Measurements from ENCODE around the gene TIMM10B.
"Not testable (repeated sequence)": the region's sequence is repeated elsewhere in the genome, so short reads cannot be mapped to it uniquely, and the experiment has no call there.

The TIMM10B gene

GRCh38 chr11:6520265-6520664 is 39.0 kb downstream of the TIMM10B start:
- DNase-seq: no peak

DNA sequence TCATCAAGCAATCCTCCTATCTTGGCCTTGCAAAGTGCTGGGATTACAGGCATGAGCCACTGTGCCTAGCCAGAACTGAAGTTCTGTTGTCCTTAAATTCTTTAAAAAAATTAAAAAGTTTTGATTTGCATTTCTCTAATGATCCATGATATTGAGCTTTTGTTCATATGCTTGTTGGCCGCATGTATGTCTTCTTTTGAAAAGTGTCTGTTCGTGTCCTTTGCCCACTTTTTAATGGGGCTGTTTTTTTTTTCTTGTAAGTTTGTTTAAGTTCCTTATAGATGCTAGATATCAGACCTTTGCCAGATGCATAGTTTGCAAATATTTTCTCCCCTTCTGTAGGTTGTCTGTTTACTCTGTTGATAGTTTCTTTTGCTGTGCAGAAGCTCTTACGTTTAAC is 40.6 kb downstream of the TIMM10B start:
- not testable (repeated sequence) for DNase-seq

- no peak for DNase-seq
Measured at GRCh38 chr11:6523253-6523652, 42.0 kb downstream of the TIMM10B start.

GRCh38 chr11:6526411-6527135 is 45.3 kb downstream of the TIMM10B start:
- DNase-seq: no peak

DNA sequence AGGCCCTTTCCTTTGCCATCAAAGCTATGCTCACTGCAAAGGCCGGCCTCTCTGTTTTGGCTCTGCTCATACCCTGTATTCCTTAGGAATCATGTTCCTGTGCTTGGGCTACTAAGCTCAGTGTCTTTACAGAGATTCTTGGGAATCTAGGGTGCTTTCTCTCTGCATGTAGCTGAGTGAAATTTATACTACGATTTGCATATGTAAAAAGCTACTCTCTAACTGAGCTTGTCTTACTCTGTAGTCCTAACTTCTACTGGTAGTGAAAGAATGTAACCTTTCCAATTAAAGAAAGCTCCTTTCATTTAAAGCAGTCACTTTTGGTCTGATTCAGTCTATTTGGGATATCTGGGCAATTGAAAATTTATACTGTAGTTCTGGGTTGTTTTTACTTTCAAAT is 48.0 kb downstream of the TIMM10B start:
- DNase-seq: no peak

DNA sequence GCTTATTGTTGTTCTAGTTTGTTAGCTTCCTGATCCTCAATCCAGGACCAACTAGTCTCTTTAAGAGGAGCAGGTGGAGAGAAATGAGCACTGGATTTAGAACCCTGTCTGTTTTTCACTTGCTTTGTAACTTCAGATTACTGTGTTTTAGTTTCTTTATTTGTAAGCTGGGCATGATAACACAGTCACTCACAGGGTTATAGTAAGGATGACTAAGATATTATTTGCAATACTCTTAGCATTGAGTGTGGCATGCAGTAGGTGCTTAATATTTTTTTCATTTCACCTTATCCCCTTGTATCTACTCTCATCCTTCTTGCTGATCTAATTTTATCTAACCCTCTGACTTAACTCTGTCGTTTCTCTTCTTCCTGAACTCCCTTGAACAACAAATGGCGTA is 49.5 kb downstream of the TIMM10B start:
- DNase-seq: no peak

GRCh38 chr11:6531267-6531752 is 50.0 kb downstream of the TIMM10B start:
- no peak for DNase-seq
